K562 (cell line): ENCODE data around the gene FRMD4A. TPM values are rescaled to one million over a fixed set of nuclear protein-coding genes. Genes with fewer than 3 reads are reported as not detected.

Experiments used
- CHCHD3 ChIP-seq: fragments of 250-450 bp; sonication (Bioruptor Pico); IDR thresholded peaks from 2 replicates; pipeline ENCODE4 v2.1.2; 2022; ENCODE audit warnings: mild to moderate bottlenecking
- CREM ChIP-seq: IDR thresholded peaks from 2 replicates; pipeline ENCODE4 v1.6.1; 2014; ENCODE audit warnings: antibody characterized with exemption, low read depth
- FOXA1 ChIP-seq: fragments of 450-650 bp; IDR thresholded peaks from 2 replicates; pipeline ENCODE4 v1.6.1; 2016; ENCODE audit warnings: mild to moderate bottlenecking, borderline replicate concordance
- FUS ChIP-seq: fragments of 200-400 bp; formaldehyde crosslinking; optimal IDR thresholded peaks from 2 replicates; pipeline ENCODE3; 2017; ENCODE audit warnings: low read depth, low read length
- JUN ChIP-seq, 2 experiments: sonication (generic) in 1 of 2; formaldehyde crosslinking in 1 of 2; IDR thresholded peaks; 2 replicates each; pipeline versions ENCODE4 v1.6.1 to v1.8.0; 2012 to 2022; ENCODE audit warnings: borderline replicate concordance in 2 of 2, mild to moderate bottlenecking in 2 of 2, improper control_type of control experiment in 1 of 2, low read depth in 1 of 2, low read length in 1 of 2, missing genetic modification reagents in 1 of 2
- MTA1 ChIP-seq: fragments of 450-650 bp; IDR thresholded peaks from 2 replicates; pipeline ENCODE4 v1.6.1; 2017; ENCODE audit warnings: borderline replicate concordance
- RBM14 ChIP-seq: fragments of 200-400 bp; formaldehyde crosslinking; IDR thresholded peaks from 2 replicates; pipeline ENCODE4 v1.6.1; 2018; ENCODE audit warnings: low read depth, mild to moderate bottlenecking, low read length, moderate library complexity, borderline replicate concordance; ENCODE audit not compliant: insufficient read depth
- SPI1 ChIP-seq: IDR thresholded peaks from 2 replicates; pipeline ENCODE4 v1.6.1; 2011; ENCODE audit warnings: low read depth, low read length, control low read depth, borderline replicate concordance
- ZBTB40 ChIP-seq, 2 experiments: fragments of 450-650 bp in 1 of 2; sonication (generic) in 1 of 2; formaldehyde crosslinking in 1 of 2; IDR thresholded peaks; 2 replicates each; pipeline versions ENCODE4 v1.7.1 to v1.9.0; 2016 to 2022; ENCODE audit warnings: inconsistent platforms in 1 of 2, mild to moderate bottlenecking in 1 of 2, missing genetic modification reagents in 1 of 2
- polyA plus RNA-seq, 8 experiments: library from polyadenylated mRNA; depleted of rRNA in 4 of 8; stranded (reverse) in 5 of 8; unstranded in 3 of 8; fragments of >200 nt; fragmentation: Nextera tagmentation in 2 of 8; fragmentation: Illumina TruSeq in 1 of 8; extraction: Ambion mirVana in 2 of 8; extraction: Trizol in 1 of 8; gene quantifications; 2 replicates each; pipeline versions ENCODE4 v1.2.1 to v1.2.3, GENCODE V29; 2011 to 2014; ENCODE audit warnings: inconsistent platforms in 1 of 8, missing spikeins in 1 of 8
- total RNA-seq, 7 experiments: library from RNA; depleted of rRNA in 6 of 7; stranded (reverse); fragments of >200 nt in 6 of 7; fragmentation: Illumina TruSeq in 2 of 7; extraction: Trizol in 2 of 7; gene quantifications; 2 replicates each; pipeline versions ENCODE4 v1.2.1 to v1.2.3, GENCODE V29; 2011 to 2021; ENCODE audit warnings: low replicate concordance in 1 of 7

Gene FRMD4A
- total and polyA plus RNA-seq, 9 of the 15 experiments (the other 6 are each of a cell fraction or from before 2014, with no cell fraction given), result 0.80 to 5.2 (median 3.0) TPM

- TF ChIP-seq ZBTB40 (IDR thresholded peaks at IDR 0.05) (no peak), ZBTB40 (CRISPR knock-in tag; IDR thresholded peaks at IDR 0.05) (no peak), SPI1 (no peak), FUS (no peak), FOXA1 (no peak), MTA1 (no peak), CHCHD3 (CRISPR knock-in tag) (no peak), JUN (IDR thresholded peaks at IDR 0.05; ENCODE audit: borderline replicate concordance, low read depth, low read length) (no peak), JUN (CRISPR knock-in tag; IDR thresholded peaks at IDR 0.05; ENCODE audit: borderline replicate concordance) (no peak), RBM14 (no peak), CREM (no peak)
Measured at GRCh38 chr10:13858709-13859108, 472.0 kb downstream of the FRMD4A start (continued).
